Peyer's patch (tissue), 4 donors: ENCODE measurements around the gene CLDN10.

Experiments used
- CTCF ChIP-seq, 6 experiments: fragments of 450-650 bp in 4 of 6; fragments of 200-600 bp in 2 of 6; sonication (generic) in 1 of 6; IDR thresholded peaks; one replicate each; pipeline ENCODE4 v1.5.1; 2017 to 2019; ENCODE audit warnings: antibody characterized with exemption in 6 of 6, mild to moderate bottlenecking in 3 of 6, moderate library complexity in 1 of 6
- POLR2A ChIP-seq, 2 donors: fragments of 450-650 bp; IDR thresholded peaks; one replicate each; pipeline ENCODE4 v1.5.1; 2017; ENCODE audit warnings: antibody characterized with exemption in 2 of 2, mild to moderate bottlenecking in 2 of 2, moderate library complexity in 2 of 2

DNA sequence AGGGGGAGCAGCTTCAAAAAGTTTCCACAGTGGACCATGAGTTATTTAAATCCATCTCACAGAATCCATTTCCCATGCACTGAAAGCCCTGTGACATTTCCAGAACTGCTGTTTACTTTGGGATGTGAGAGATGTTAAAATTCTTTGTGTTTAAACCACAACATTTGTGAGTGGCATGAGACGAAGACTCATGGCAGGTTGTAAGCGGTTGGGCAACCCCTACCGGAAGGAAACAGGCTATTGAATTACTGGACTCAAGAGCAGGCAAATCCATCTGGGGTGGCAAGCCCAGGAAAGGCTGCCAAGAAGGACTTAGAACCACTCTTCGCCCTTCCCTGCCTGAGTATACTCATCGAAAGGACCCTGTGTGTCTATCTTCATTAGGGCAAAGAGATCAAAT, 22.3 kb upstream of the CLDN10 start:
- TF ChIP-seq CTCF (IDR thresholded peaks at IDR 0.05) (no peak), POLR2A (IDR thresholded peaks at IDR 0.05) (no peak)
